Spleen (tissue), 11 donors: Measurements from ENCODE around the gene C11orf21. TPM values are rescaled to one million over a fixed set of nuclear protein-coding genes. Genes with fewer than 3 reads are reported as not detected.

Source experiments
- DNase-seq: peaks from one replicate; pipeline ENCODE4 v3.0.0-alpha.2; 2020
- H3K27ac ChIP-seq, 8 donors: fragments of 200-600 bp; sonication (generic) in 7 of 8; 1 replicate in 4 of 8; 2 replicates in 4 of 8; pipeline versions ENCODE4 v1.5.0 to v1.8.0; 2016 to 2021; ENCODE audit warnings: inconsistent platforms in 4 of 8, mild to moderate bottlenecking in 4 of 8, moderate library complexity in 1 of 8
- H3K27me3 ChIP-seq, 7 donors: fragments of 200-600 bp; sonication (generic) in 6 of 7; replicated peaks in 1 of 7; 1 replicate in 4 of 7; 2 replicates in 3 of 7; pipeline versions ENCODE4 v1.5.0 to v1.8.0; 2016 to 2021; ENCODE audit warnings: inconsistent platforms in 3 of 7, mild to moderate bottlenecking in 1 of 7
- H3K36me3 ChIP-seq, 6 donors: fragments of 200-600 bp; sonication (generic) in 5 of 6; 1 replicate in 4 of 6; 2 replicates in 2 of 6; pipeline versions ENCODE4 v1.5.0 to v1.8.0; 2016 to 2021; ENCODE audit warnings: inconsistent platforms in 2 of 6
- H3K4me1 ChIP-seq, 6 donors: fragments of 200-600 bp; sonication (generic) in 5 of 6; 1 replicate in 3 of 6; 2 replicates in 3 of 6; pipeline versions ENCODE4 v1.5.0 to v1.8.0; 2016 to 2021; ENCODE audit warnings: inconsistent platforms in 3 of 6
- H3K4me3 ChIP-seq, 8 donors: fragments of 200-600 bp; sonication (generic) in 7 of 8; 1 replicate in 4 of 8; 2 replicates in 4 of 8; pipeline versions ENCODE4 v1.5.0 to v1.8.0; 2016 to 2021; ENCODE audit warnings: inconsistent platforms in 4 of 8, mild to moderate bottlenecking in 4 of 8, moderate library complexity in 2 of 8
- H3K9me3 ChIP-seq, 8 donors: fragments of 200-600 bp; sonication (generic) in 7 of 8; 1 replicate in 4 of 8; 2 replicates in 4 of 8; pipeline versions ENCODE4 v1.5.0 to v1.8.0; 2016 to 2021; ENCODE audit warnings: inconsistent platforms in 4 of 8
- CTCF ChIP-seq, 11 experiments: fragments of 200-600 bp in 7 of 11; fragments of 450-650 bp in 4 of 11; sonication (generic) in 4 of 11; IDR thresholded peaks in 8 of 11; conservative IDR thresholded peaks in 3 of 11; 1 replicate in 7 of 11; 2 replicates in 4 of 11; pipeline versions ENCODE4 v1.4.0 to v1.8.0; 2016 to 2021; ENCODE audit warnings: antibody characterized with exemption in 11 of 11, inconsistent platforms in 4 of 11, mild to moderate bottlenecking in 1 of 11
- POLR2A ChIP-seq, 3 donors: fragments of 450-650 bp; IDR thresholded peaks; one replicate each; pipeline ENCODE4 v1.5.1; 2017; ENCODE audit warnings: antibody characterized with exemption in 3 of 3, mild to moderate bottlenecking in 1 of 3
- POLR2AphosphoS5 ChIP-seq, 3 donors: sonication (generic); formaldehyde crosslinking; IDR thresholded peaks; one replicate each; pipeline ENCODE4 v1.5.1; 2017; ENCODE audit warnings: antibody characterized with exemption in 3 of 3
- WGBS, 5 donors: extraction: QIAGEN DNeasy Blood & Tissue Kit in 3 of 5; methylation state at CpG; one replicate each; pipeline versions ENCODE4 v1.1.5 to v1.1.7; 2013 to 2018; 5-methylcytosine and 5-hydroxymethylcytosine counted together
- intact Hi-C: fragments of 100-400 bp; cut with DNase I; formaldehyde crosslinking; loops from one replicate; pipeline ENCODE4 v1.15.0; 2023; ENCODE audit warnings: low total_unique reads
- polyA plus RNA-seq, 3 donors: library from polyadenylated mRNA; stranded (reverse); fragments of 200-250 nt; gene quantifications; one replicate each; pipeline ENCODE4 v1.2.1, GENCODE V29; 2013
- total RNA-seq, 7 donors: library from RNA; depleted of rRNA in 3 of 7; stranded (reverse); fragments of >200 nt in 3 of 7; fragmentation: NEBNext Ultra II Directional in 4 of 7; extraction: Animal tissue kit (Norgen Biotek cat#: 25700) in 4 of 7; gene quantifications; one replicate each; pipeline versions ENCODE4 v1.1.0 to v1.2.1, GENCODE V29; 2016 to 2021
- donor health status: healthy with polysubstance abuse.
- donor health status: DM: no; HTN: no; CAD: no; lungs with moderate emphysema.
- donor health status: DM: no; HTN: no; CAD: no.
- donor health status: Bipolar disorder and iron deficiency.
- donor health status: healthy.
- donor health status: DM: no; HTN: no; CAD: no.
- donor health status: DM: yes; HTN: yes; CAD: no.

The C11orf21 gene
- total and polyA plus RNA-seq, 10 donors = 8.6 to 24.9 (median 17.1) TPM

- Histone ChIP-seq H3K36me3 (peaks cover 0 to 32% (median 0%) of the 10 kb centered on the region in 6 donors), H3K4me1 (peaks cover 40 to 87% (median 73%) of the 10 kb centered on the region in 6 donors), H3K27me3 (no peaks in the 10 kb centered on the region), H3K27ac (peak overlapping the region; percentile 74 to 95 (median 87)), H3K9me3 (no peaks in the 10 kb centered on the region), H3K4me3 (peak overlapping the region; percentile 7 to 73 (median 40))
- intact Hi-C loops = loop anchor here (5.0 kb wide), 1 partner anchor 104 kb away; no protein-coding TSS in a partner anchor
- WGBS, 5 donors = 27 to 53% (median 39%) methylated on average over 14 to 24 of the region's 24 CpGs
- no peak for TF ChIP-seq CTCF (IDR thresholded peaks at IDR 0.05 in 8 of 11, conservative IDR thresholded peaks at IDR 0.05 in 3 of 11)
- no peak for TF ChIP-seq POLR2AphosphoS5 (IDR thresholded peaks at IDR 0.05)
- peak; percentile 85 for DNase-seq
Observed at GRCh38 chr11:2300936-2301630, 635 bp downstream of the C11orf21 start.

GRCh38 chr11:2300290-2300935 is 1.3 kb downstream of the C11orf21 start:
- TF ChIP-seq POLR2A (IDR thresholded peaks at IDR 0.05) = no peak
- TF ChIP-seq CTCF (IDR thresholded peaks at IDR 0.05 in 8 of 11, conservative IDR thresholded peaks at IDR 0.05 in 3 of 11) = no peak
- peak in 1 of 3 donors; percentile 23 for TF ChIP-seq POLR2AphosphoS5 (IDR thresholded peaks at IDR 0.05)
- H3K9me3 ChIP-seq = no peaks in the 10 kb centered on the region
- 10 to 47% (median 34%) methylated on average over 16 to 19 of the region's 19 CpGs for WGBS, 5 donors
- H3K4me3 ChIP-seq = peak overlapping the region in 7 of 8 donors; percentile 32 to 73 (median 40)
- no peaks in the 10 kb centered on the region for H3K27me3 ChIP-seq
- H3K36me3 ChIP-seq = peaks cover 0 to 32% (median 0%) of the 10 kb centered on the region in 6 donors
- peak; percentile 85 for DNase-seq
- intact Hi-C loops = loop anchor here (5.0 kb wide), 1 partner anchor 103 kb away; no protein-coding TSS in a partner anchor
- peaks cover 35 to 81% (median 66%) of the 10 kb centered on the region in 6 donors for H3K4me1 ChIP-seq
- H3K27ac ChIP-seq = peak overlapping the region; percentile 74 to 95 (median 87)

- Histone ChIP-seq H3K4me1 (peaks cover 28 to 74% (median 60%) of the 10 kb centered on the region in 6 donors), H3K27me3 (no peaks in the 10 kb centered on the region), H3K36me3 (peaks cover 0 to 32% (median 0%) of the 10 kb centered on the region in 6 donors), H3K27ac (peak overlapping the region in 4 of 8 donors; percentile 36 to 95 (median 90)), H3K9me3 (no peaks in the 10 kb centered on the region), H3K4me3 (peak overlapping the region in 2 of 8 donors; percentile 6 to 30)
- WGBS, 5 donors = 43 to 73% (median 55%) methylated on average over 3 to 10 of the region's 10 CpGs
- peak; percentile 76 for DNase-seq
- intact Hi-C loops = loop anchor here (5.0 kb wide), 1 partner anchor 102 kb away; no protein-coding TSS in a partner anchor
- no peak for TF ChIP-seq CTCF (IDR thresholded peaks at IDR 0.05 in 8 of 11, conservative IDR thresholded peaks at IDR 0.05 in 3 of 11)
Observed at GRCh38 chr11:2299773-2300172, 1.9 kb downstream of the C11orf21 start.
